ENCODE results near the gene ABAT.

- TF ChIP-seq CTCF (IDR thresholded peaks at IDR 0.05) (no peak), POLR2A (IDR thresholded peaks at IDR 0.05) (no peak)
Observed at GRCh38 chr16:8774208-8774607, 99.8 kb downstream of the ABAT start.

Measured in right lobe of liver (tissue), 4 donors.